T47D (cell line): Measurements from ENCODE around the gene GSC.
"Not testable (repeated sequence)": the region's sequence is repeated elsewhere in the genome, so short reads cannot be mapped to it uniquely, and the experiment has no call there.

Experiments
- DNase-seq, 2 experiments: peaks; one replicate each; pipeline versions ENCODE4 v3.0.0 to v3.0.0-alpha.2; 2011 to 2012; ENCODE audit warnings: low read depth in 1 of 2, low spot score in 1 of 2
- JUND ChIP-seq: IDR thresholded peaks from 2 replicates; pipeline ENCODE4 v1.6.1; 2012; ENCODE audit warnings: low read depth
- in situ Hi-C: cut with HindIII; loops from 2 replicates; pipeline ENCODE4 v1.10.0; 2016; ENCODE audit warnings: low sequenced_read_pairs, low pct_unique_long_range_greater_than_20kb

The GSC gene

GRCh38 chr14:94751321-94751720, 18.6 kb downstream of the GSC start:
- no peak for DNase-seq
- no peak for TF ChIP-seq JUND
- in situ Hi-C loops, result no loop called here

DNA sequence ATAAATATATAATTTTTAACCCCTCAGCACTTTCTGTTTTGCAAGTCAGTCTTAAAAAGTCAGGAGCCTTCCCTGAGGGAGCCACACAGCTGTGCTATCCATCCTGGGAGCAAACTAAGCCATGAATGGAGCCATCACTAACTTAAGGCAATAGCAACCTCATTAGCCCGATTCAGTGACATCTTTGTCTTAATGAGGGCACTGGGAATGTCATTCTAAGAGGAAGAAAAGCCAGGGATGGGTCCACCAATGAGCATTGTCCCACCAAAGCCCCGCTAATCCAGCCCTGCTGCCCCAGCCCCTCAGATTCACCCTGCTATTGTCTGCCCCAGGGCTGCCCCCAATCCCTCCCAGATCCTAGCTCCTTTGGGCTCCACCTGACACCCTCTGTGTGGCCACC, 19.5 kb downstream of the GSC start:
- TF ChIP-seq JUND, result no peak
- DNase-seq, result no peak
- in situ Hi-C loops, result no loop called here

DNA sequence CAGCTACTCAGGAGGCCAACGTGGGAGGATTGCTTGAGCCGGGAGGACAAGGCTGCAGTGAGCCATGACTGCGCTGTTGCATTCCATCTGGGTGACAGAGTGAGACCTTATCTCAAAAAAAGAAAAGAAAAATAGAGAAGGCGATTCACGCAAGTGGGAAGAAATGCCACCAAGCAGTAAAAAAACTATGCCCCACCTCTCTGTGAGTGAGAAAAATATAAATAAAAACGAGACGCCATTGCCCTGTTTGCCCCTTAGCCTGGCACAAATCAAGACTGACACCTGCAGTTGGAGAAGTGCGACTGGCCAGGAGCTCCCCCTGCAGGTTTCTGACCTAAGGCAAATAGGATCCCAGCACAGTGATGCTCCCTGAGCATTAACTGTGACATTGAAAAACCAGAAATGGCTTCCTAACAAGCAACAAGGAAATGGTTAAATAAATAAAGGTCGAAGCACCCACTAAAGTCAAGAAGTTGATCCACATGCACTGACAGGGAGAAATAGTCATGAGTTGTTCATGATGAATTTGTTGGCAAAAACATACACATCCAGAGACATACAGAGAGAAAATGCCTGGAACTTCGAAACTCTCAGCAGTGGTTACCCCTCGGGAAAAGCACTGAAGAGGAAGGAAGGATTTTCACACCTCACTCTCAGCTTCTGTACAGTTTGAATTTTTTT, 21.1 kb downstream of the GSC start:
- TF ChIP-seq JUND, result no peak
- in situ Hi-C loops, result no loop called here
- DNase-seq, result peak; percentile 73 to 77

GRCh38 chr14:94747739-94748138, 22.2 kb downstream of the GSC start:
- no peak for DNase-seq
- TF ChIP-seq JUND, result no peak
- in situ Hi-C loops, result no loop called here

DNA sequence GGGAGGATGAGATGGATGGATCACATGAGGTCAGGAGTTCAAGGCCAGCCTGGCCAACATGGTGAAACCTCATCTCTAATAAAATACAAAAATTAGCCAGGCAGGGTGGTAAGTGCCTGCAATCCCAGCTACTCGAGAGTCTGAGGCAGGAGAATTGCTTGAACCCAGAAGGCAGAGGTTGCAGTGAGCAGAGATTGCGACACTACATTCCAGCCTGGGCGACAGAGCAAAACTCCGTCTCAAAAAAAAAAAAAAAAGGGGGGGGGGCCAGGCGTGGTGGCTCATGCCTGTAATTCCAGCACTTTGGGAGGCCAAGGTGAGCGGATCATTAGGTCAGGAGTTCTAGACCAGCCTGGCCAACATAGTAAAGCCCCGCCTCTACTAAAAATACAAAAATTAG, 22.8 kb downstream of the GSC start:
- in situ Hi-C loops, DNase-seq: not testable (repeated sequence)

- peak in 1 of 2 experiments; percentile 21 for DNase-seq
- TF ChIP-seq JUND, result no peak
- in situ Hi-C loops, result no loop called here
These were observed 23.8 kb downstream of the GSC start for GRCh38 chr14:94746131-94746530.

GRCh38 chr14:94738751-94739150, 31.2 kb downstream of the GSC start:
- no peak for DNase-seq
- in situ Hi-C loops, result no loop called here
- TF ChIP-seq JUND, result no peak

- no peak for DNase-seq
- in situ Hi-C loops, result no loop called here
- no peak for TF ChIP-seq JUND
These were observed 31.8 kb downstream of the GSC start for GRCh38 chr14:94738097-94738496.

- TF ChIP-seq JUND, result no peak
- DNase-seq, result no peak
- in situ Hi-C loops, result no loop called here
These were observed 41.0 kb downstream of the GSC start for GRCh38 chr14:94728950-94729349.

DNA sequence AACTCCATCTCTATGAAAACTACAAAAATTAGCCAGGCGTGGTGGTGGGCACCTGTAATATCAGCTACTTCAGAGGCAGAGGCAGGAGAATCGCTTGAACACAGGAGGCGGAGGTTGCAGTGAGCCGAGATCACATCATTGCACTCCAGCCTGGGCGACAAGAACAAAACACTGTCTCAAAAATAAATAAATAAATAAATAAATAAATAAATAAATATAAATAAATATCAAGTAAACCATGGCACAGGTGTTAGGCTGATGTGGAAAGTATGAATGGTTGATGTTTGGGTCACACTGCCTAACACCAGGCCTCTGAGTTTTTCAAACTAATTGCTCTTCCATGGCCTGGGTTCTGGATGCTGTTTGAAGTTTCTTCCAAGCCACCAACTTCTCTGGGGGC, 41.5 kb downstream of the GSC start:
- in situ Hi-C loops, DNase-seq: not testable (repeated sequence)

DNA sequence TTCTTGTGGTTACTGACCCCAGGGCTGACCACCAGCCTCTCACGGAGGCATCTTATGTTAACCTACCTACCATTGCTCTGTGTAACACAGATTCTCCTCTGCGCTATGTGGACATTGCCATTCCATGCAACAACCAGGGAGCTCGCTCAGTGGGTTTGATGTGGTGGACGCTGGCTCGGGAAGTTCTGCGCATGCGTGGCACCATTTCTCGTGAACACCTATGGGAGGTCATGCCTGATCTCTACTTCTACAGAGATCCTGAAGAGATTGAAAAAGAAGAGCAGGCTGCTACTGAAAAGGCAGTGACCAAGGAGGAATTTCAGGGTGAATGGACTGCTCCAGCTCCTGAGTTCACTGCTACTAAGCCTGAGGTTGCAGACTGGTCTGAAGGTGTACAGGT, 43.3 kb downstream of the GSC start:
- not testable (repeated sequence) for DNase-seq

DNA sequence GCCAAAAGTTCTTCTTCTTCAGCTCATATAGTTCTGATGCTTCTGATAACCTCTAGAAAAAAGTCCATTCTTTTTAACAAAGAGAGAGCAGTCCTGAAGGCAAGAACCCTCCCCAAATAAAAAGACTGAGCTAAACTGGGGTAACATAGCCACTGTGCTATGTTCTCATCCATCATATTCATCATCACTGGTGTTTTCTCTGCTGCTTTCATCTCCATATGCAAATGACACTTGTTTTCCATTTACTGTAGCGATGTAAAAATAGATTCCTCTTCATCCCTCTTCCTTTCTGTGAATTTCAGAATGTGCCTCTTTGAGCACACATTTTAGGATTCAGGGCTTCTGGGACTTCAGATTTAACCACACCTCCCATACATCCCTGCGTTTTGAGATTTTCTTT, 44.9 kb downstream of the GSC start:
- TF ChIP-seq JUND, result no peak
- in situ Hi-C loops, result no loop called here
- DNase-seq, result no peak

More for the DNA sequence above, 43.3 kb downstream of the GSC start:
- in situ Hi-C loops, result not testable (repeated sequence)

DNA sequence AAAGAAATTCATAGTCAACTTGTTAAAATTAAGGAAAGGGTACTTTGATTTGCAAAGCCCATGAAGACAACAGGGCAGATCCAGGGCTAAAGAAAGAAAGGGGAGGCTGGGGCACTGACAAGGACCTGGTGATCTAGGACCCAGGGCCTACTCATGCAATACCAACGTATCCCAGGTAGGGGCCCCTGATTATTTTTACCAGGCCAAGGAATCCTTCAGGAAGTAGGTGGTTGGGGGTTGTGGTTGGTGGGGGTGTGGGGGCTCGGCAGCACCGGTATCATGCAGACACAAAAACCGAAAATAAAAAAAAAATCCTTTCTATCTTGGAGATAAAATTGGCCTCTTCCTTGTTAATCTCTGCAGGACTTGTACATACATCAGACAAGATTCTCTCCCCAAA, 47.5 kb downstream of the GSC start:
- DNase-seq, result no peak
- in situ Hi-C loops, result no loop called here
- TF ChIP-seq JUND, result no peak
